PC-3 (cell line): ENCODE measurements around the gene TARBP1. TPM values are rescaled to one million over a fixed set of nuclear protein-coding genes. Genes with fewer than 3 reads are reported as not detected.

Experiments used
- ATAC-seq: fragments of 200-7000 bp; cut with Tn5 transposase; 2 replicates; pipeline ENCODE4 v1.9.1; 2020; ENCODE audit warnings: mild to moderate bottlenecking, moderate library complexity
- BruUV-seq: library from RNA; stranded (reverse); fragments of 400-500 nt; replicated peaks from 2 replicates; lab custom pipeline; 2021; lab: Mats Ljungman, UMichigan
- CTCF ChIA-PET: fragments of 300-600 bp; sonication (Branson Sonifier 250); formaldehyde crosslinking; loops from one replicate; lab custom pipeline; 2022; ENCODE audit warnings: antibody characterized with exemption; lab: Charles Lee
- POLR2A ChIA-PET: fragments of 300-600 bp; sonication (Branson Sonifier 250); formaldehyde crosslinking; loops from one replicate; lab custom pipeline; 2022; ENCODE audit warnings: antibody characterized with exemption; ENCODE audit not compliant: unreplicated experiment; lab: Charles Lee
- DNase-seq: peaks from one replicate; pipeline ENCODE4 v3.0.0-alpha.2; 2015
- H2AFZ ChIP-seq: fragments of 300-600 bp; sonication (generic); 2 replicates; pipeline ENCODE4 v1.6.0; 2016; ENCODE audit warnings: antibody characterized with exemption, low read length
- H3F3A ChIP-seq: fragments of 300-600 bp; sonication (generic); one replicate; pipeline ENCODE4 v1.6.0; 2017; ENCODE audit warnings: antibody characterized with exemption, low read length, control low read depth, mild to moderate bottlenecking; ENCODE audit not compliant: unreplicated experiment
- H3K27ac ChIP-seq: fragments of 300-600 bp; sonication (generic); 2 replicates; pipeline ENCODE4 v1.5.1; 2016; ENCODE audit warnings: mild to moderate bottlenecking, low read length
- H3K27me3 ChIP-seq: fragments of 300-600 bp; sonication (generic); 2 replicates; pipeline ENCODE4 v1.6.1; 2016; ENCODE audit warnings: low read length, mixed read lengths
- H3K36me3 ChIP-seq: fragments of 300-600 bp; sonication (generic); 2 replicates; pipeline ENCODE4 v1.6.1; 2016; ENCODE audit warnings: low read depth, mixed run types, low read length, mixed read lengths
- H3K4me1 ChIP-seq: fragments of 300-600 bp; sonication (generic); 2 replicates; pipeline ENCODE4 v1.5.1; 2016; ENCODE audit warnings: low read length; ENCODE audit not compliant: insufficient read depth
- H3K4me2 ChIP-seq: fragments of 300-600 bp; sonication (generic); 2 replicates; pipeline ENCODE4 v1.6.0; 2016; ENCODE audit warnings: low read length
- H3K4me3 ChIP-seq: fragments of 300-600 bp; sonication (generic); 2 replicates; pipeline ENCODE4 v1.5.1; 2016; ENCODE audit warnings: mild to moderate bottlenecking, low read length, mixed read lengths
- H3K79me2 ChIP-seq: fragments of 300-600 bp; sonication (generic); 2 replicates; pipeline ENCODE4 v1.6.1; 2017; ENCODE audit warnings: low read length, mixed read lengths
- H3K9ac ChIP-seq: fragments of 300-600 bp; sonication (generic); 2 replicates; pipeline ENCODE4 v1.6.0; 2016; ENCODE audit warnings: mild to moderate bottlenecking, low read length
- H3K9me2 ChIP-seq: fragments of 300-600 bp; sonication (generic); replicated peaks from 2 replicates; pipeline ENCODE4 v1.6.1; 2016; ENCODE audit warnings: mixed run types, low read length, mixed read lengths
- H3K9me3 ChIP-seq: fragments of 300-600 bp; sonication (generic); 2 replicates; pipeline ENCODE4 v1.6.1; 2016; ENCODE audit warnings: low read length, mixed read lengths
- H4K20me1 ChIP-seq: fragments of 300-600 bp; sonication (generic); 2 replicates; pipeline ENCODE4 v1.6.1; 2016; ENCODE audit warnings: low read length, mixed read lengths
- EZH2 ChIP-seq: fragments of 300-600 bp; sonication (generic); IDR thresholded peaks from one replicate; pipeline ENCODE4 v1.6.1; 2017; ENCODE audit warnings: antibody characterized with exemption, mild to moderate bottlenecking, low read length; ENCODE audit not compliant: unreplicated experiment
- EZH2phosphoT487 ChIP-seq: fragments of 300-600 bp; sonication (generic); IDR thresholded peaks from 2 replicates; pipeline ENCODE4 v1.6.1; 2018; ENCODE audit warnings: mild to moderate bottlenecking, antibody characterized with exemption, low read length, borderline replicate concordance
- intact Hi-C: fragments of 100-400 bp; cut with micrococcal nuclease; formaldehyde crosslinking; loops from 2 replicates; pipeline ENCODE4 v1.9.0; 2023
- total RNA-seq: library from RNA; depleted of rRNA; stranded (reverse); fragments of >200 nt; gene quantifications from 2 replicates; pipeline ENCODE4 v1.2.3, GENCODE V29; 2014
- TF ChIP-seq, protein P1 (sequence below): fragments of 300-600 bp; sonication (generic); conservative IDR thresholded peaks from 2 replicates; pipeline ENCODE4 v1.5.1; 2017; ENCODE audit warnings: antibody characterized with exemption, low read depth, mild to moderate bottlenecking, low read length

TARBP1 gene
- total RNA-seq, 1 experiment from 2014 or later, result 15.1 TPM

DNA sequence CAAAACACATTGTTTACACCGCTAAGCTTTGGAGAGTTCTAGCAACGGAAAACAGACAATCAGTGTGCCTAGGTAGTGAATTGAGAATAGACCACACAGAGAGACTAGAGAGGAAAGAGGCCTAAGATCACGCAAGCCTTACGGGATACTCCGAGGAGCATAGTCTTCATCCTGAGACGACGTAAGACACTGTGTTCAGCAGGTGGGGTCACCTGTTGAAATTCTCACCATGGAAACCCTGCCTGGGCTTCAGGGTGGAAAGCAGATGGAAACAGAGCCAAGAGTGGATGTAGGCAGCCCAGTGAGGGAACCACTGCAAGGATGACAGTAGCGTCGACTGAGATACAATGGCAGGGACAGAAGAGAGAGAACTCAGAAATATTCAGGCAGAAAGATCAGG, 65.5 kb downstream of the TARBP1 start:
- ATAC-seq, result no peak
- H3K4me2 ChIP-seq, result no peak overlapping the region
- no peak overlapping the region for H3K9ac ChIP-seq
- no peak overlapping the region for H3K27ac ChIP-seq
- POLR2A ChIA-PET, result no interaction called here
- H4K20me1 ChIP-seq, result no peaks in the 10 kb centered on the region
- no peaks in the 10 kb centered on the region for H3K27me3 ChIP-seq
- no peaks in the 10 kb centered on the region for H3K4me1 ChIP-seq
- H3K4me3 ChIP-seq, result no peak overlapping the region
- no TSS peak for BruUV-seq
- CTCF ChIA-PET, result no interaction called here
- TF ChIP-seq EZH2phosphoT487 (no peak), EZH2 (no peak)
- TF ChIP-seq, protein P1, sequence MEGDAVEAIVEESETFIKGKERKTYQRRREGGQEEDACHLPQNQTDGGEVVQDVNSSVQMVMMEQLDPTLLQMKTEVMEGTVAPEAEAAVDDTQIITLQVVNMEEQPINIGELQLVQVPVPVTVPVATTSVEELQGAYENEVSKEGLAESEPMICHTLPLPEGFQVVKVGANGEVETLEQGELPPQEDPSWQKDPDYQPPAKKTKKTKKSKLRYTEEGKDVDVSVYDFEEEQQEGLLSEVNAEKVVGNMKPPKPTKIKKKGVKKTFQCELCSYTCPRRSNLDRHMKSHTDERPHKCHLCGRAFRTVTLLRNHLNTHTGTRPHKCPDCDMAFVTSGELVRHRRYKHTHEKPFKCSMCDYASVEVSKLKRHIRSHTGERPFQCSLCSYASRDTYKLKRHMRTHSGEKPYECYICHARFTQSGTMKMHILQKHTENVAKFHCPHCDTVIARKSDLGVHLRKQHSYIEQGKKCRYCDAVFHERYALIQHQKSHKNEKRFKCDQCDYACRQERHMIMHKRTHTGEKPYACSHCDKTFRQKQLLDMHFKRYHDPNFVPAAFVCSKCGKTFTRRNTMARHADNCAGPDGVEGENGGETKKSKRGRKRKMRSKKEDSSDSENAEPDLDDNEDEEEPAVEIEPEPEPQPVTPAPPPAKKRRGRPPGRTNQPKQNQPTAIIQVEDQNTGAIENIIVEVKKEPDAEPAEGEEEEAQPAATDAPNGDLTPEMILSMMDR, result no peak
- no peaks in the 10 kb centered on the region for H3F3A ChIP-seq
- DNase-seq, result no peak
- no peaks in the 10 kb centered on the region for H3K79me2 ChIP-seq
- H3K9me2 ChIP-seq, result no peaks in the 10 kb centered on the region
- no peaks in the 10 kb centered on the region for H3K9me3 ChIP-seq
- no peaks in the 10 kb centered on the region for H3K36me3 ChIP-seq
- intact Hi-C loops, result no loop called here
- no peak overlapping the region for H2AFZ ChIP-seq

DNA sequence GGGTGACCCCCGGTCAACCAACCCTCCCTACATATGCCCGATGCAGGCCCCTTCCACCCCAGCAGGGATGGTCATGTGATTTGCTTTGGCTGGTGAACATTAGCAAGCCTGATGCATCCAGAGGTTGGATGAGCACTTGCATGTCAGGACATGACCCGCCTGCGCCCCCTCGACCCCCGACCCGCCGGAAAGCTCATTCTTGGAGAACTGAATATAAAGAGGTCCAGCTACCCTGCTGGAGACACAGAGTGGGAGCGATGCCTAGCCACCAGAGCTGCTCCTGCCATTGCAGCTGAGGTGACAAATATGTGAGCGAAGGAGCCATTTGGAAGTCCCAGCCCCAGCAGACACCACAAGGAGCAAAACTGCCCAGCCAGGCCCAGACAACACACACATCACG, 66.1 kb downstream of the TARBP1 start:
- H3K36me3 ChIP-seq, result no peaks in the 10 kb centered on the region
- BruUV-seq, result no TSS peak
- H2AFZ ChIP-seq, result no peak overlapping the region
- TF ChIP-seq EZH2phosphoT487, result no peak
- TF ChIP-seq, protein P1, result no peak
- CTCF ChIA-PET, result no interaction called here
- H4K20me1 ChIP-seq, result no peaks in the 10 kb centered on the region
- no peaks in the 10 kb centered on the region for H3K4me1 ChIP-seq
- no peak overlapping the region for H3K4me3 ChIP-seq
- POLR2A ChIA-PET, result no interaction called here
- DNase-seq (no peak), ATAC-seq (no peak)
- H3K27me3 ChIP-seq, result no peaks in the 10 kb centered on the region
- no peak overlapping the region for H3K4me2 ChIP-seq
- no peaks in the 10 kb centered on the region for H3F3A ChIP-seq
- no peaks in the 10 kb centered on the region for H3K79me2 ChIP-seq
- intact Hi-C loops, result no loop called here
- H3K9ac ChIP-seq, result no peak overlapping the region
- no peaks in the 10 kb centered on the region for H3K9me3 ChIP-seq
- no peaks in the 10 kb centered on the region for H3K9me2 ChIP-seq
- no peak overlapping the region for H3K27ac ChIP-seq

DNA sequence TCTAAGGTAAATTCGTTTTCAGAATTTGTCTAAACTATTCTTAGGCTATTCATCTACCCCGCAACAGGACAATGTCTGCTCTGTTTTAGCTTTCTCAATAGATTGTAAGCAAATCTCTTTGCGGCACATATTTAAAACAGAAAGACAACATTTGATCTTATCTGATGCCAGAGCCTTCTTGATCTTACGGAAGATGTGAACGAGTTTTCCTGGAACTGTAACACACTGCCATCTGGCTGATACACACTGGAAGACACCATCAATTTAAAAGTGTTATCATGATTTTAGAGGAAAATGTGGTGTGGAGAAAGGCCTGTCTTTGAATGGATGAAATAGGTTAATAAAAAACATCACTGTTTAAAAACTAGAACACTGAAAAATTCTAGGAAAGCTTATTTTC, 69.7 kb downstream of the TARBP1 start:
- no peaks in the 10 kb centered on the region for H3K9me2 ChIP-seq
- CTCF ChIA-PET, result no interaction called here
- no peaks in the 10 kb centered on the region for H3K79me2 ChIP-seq
- intact Hi-C loops, result no loop called here
- ATAC-seq, result no peak
- H3K36me3 ChIP-seq, result no peaks in the 10 kb centered on the region
- no peak overlapping the region for H3K9ac ChIP-seq
- BruUV-seq, result no TSS peak
- no peak overlapping the region for H3K27ac ChIP-seq
- TF ChIP-seq, protein P1, result peak; percentile 23; the same call in 1 of the 2 replicates
- no peak for TF ChIP-seq EZH2phosphoT487
- TF ChIP-seq EZH2, result no peak
- H2AFZ ChIP-seq, result no peak overlapping the region
- H3K4me1 ChIP-seq, result no peaks in the 10 kb centered on the region
- no peak overlapping the region for H3K4me2 ChIP-seq
- no peak for DNase-seq
- no peak overlapping the region for H3K4me3 ChIP-seq
- H3K9me3 ChIP-seq, result no peaks in the 10 kb centered on the region
- H3F3A ChIP-seq, result no peaks in the 10 kb centered on the region
- H3K27me3 ChIP-seq, result no peaks in the 10 kb centered on the region
- H4K20me1 ChIP-seq, result no peaks in the 10 kb centered on the region
- POLR2A ChIA-PET, result no interaction called here
